Muscle layer of colon (tissue), 2 donors: ENCODE data around the gene CEP20.

Source experiments
- H3K27ac ChIP-seq: one replicate; pipeline ENCODE4 v1.7.0; 2013; ENCODE audit warnings: low read depth, mild to moderate bottlenecking, low read length, moderate library complexity
- H3K27me3 ChIP-seq, 2 donors: one replicate each; pipeline ENCODE4 v1.7.0; 2013; ENCODE audit warnings: low read length in 2 of 2, mild to moderate bottlenecking in 2 of 2; ENCODE audit not compliant: insufficient read depth in 2 of 2, control insufficient read depth in 1 of 2
- H3K36me3 ChIP-seq: one replicate; pipeline ENCODE4 v1.7.0; 2013; ENCODE audit warnings: mild to moderate bottlenecking, low read length; ENCODE audit not compliant: insufficient read depth
- H3K4me1 ChIP-seq: one replicate; pipeline ENCODE4 v1.7.0; 2013; ENCODE audit warnings: mild to moderate bottlenecking, low read length; ENCODE audit not compliant: insufficient read depth
- H3K4me3 ChIP-seq, 2 donors: one replicate each; pipeline ENCODE4 v1.7.0; 2013; ENCODE audit warnings: low read length in 2 of 2, low read depth in 1 of 2, mild to moderate bottlenecking in 1 of 2, moderate library complexity in 1 of 2
- H3K9ac ChIP-seq: one replicate; pipeline ENCODE4 v1.7.0; 2013; ENCODE audit warnings: low read length
- H3K9me3 ChIP-seq: one replicate; pipeline ENCODE4 v1.7.0; 2013; ENCODE audit warnings: mild to moderate bottlenecking, low read length
- donor health status: abdominal sarcoma.
- donor health status: Adenocarcinoma of cecum.

CEP20 gene

DNA sequence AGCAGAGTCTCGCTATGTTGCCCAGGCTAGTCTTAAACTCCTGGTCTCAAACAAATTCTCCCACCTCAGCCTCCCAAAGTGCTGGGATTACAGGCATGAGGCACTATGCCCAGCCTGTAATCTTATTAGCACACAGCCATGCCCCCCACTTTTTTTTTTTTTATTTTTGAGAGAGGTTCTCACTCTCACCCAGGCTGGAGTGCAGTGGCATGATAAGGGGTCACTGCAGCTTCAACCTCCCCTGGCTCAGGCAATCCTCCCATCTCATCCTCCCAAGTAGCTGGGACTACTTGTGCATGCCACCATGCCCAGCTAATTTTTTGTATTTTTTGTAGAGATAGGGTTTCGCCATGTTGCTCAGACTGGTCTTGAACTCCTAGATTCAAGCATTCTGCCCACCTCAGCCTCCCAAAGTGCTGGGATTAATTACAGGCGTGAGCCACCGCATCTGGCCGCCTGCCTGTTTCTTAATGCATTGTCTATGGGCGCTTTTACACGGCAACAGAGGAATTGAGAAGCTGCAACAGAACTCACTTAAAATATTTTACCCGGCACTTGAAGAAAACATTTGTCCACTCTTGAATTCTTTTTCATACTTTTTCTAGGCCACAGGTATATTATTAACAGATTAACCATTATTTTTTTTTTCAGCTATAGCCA is 8.8 kb upstream of the CEP20 start:
- Histone ChIP-seq H3K9ac (no peak overlapping the region), H3K4me1 (no peaks in the 10 kb centered on the region), H3K9me3 (no peaks in the 10 kb centered on the region), H3K4me3 (no peak overlapping the region), H3K36me3 (no peaks in the 10 kb centered on the region), H3K27ac (no peak overlapping the region), H3K27me3 (no peaks in the 10 kb centered on the region)

DNA sequence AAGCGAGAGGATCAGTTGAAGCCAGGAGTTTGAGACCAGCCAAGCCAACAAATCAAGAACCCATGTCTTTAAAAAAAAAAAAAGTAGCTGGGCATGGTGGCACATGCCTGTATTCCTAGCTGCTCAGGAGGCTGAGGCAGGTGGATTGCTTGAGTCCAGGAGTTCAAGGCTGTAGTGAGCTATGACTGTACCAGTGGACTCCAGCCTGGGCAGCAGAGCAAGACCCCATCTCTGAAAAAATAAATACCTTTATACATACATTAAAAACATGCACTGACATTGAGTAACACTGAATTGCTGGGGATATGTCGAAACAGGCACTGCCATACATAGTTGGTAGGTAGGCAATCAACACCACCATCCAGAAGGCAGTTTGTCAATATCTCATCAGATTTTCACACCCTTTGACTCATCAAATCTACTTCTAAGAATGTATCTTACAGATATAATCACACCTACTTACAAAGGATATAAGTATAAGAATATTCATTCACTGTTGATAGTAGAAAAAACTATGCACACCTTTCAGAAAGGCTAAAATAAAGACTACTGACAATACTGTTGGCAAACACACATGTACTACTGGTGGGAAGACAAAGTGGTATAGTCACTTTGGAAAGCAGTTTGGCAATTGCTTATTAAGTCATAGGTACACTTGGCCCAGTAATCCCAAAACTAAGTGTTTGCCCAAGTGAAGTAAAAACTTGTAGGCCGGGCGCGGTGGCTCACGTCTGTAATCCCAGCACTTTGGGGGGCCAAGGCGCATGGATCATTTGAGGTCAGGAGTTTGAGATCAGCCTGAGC is 6.4 kb upstream of the CEP20 start:
- H3K27me3 ChIP-seq: no peaks in the 10 kb centered on the region
- no peak overlapping the region for H3K9ac ChIP-seq
- H3K9me3 ChIP-seq: no peaks in the 10 kb centered on the region
- no peak overlapping the region for H3K27ac ChIP-seq
- H3K36me3 ChIP-seq: no peaks in the 10 kb centered on the region
- no peak overlapping the region for H3K4me3 ChIP-seq
- no peaks in the 10 kb centered on the region for H3K4me1 ChIP-seq

DNA sequence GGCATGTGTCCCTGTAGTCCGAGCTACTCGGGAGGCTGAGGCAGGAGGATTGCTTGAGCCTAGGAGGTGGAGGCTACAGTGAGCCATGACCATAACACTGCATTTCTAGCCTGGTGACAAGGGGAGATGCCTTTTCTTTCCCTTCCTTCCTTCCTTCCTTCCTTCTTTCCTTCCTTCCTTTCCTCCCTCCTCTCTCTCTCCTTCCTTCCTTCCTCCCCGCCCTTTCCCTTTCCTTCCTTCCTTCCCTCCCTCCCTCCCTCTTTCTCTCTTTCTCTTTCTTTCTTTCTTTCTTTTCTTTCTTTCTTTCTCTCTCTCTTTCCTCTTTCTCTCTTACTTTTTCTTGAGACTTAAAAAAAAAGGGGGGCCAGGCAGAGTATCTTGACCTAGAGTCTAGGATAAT is 3.1 kb upstream of the CEP20 start:
- Histone ChIP-seq H3K4me1 (peaks cover 16% of the 10 kb centered on the region), H3K9ac (no peak overlapping the region), H3K4me3 (no peak overlapping the region), H3K9me3 (no peaks in the 10 kb centered on the region), H3K27ac (no peak overlapping the region), H3K27me3 (no peaks in the 10 kb centered on the region), H3K36me3 (no peaks in the 10 kb centered on the region)

DNA sequence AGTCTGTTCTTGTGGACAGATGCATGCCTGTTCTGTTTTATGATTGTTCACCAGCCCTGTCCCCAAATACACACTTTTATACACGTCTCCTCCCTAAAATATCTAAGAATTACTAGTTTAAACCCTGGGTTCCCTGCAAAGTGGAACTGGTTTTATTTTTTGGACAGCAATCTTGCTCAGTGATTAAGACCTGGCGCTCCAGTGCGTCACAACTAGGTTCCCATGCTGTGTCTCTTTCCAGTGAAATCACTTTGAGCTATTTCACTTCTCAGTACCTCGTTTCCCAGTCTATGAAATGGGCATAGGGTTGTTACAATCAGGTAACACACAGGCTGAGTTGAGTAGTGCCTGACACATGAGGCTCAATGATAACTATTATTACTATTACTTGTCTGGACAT is 1.1 kb downstream of the CEP20 start:
- Histone ChIP-seq H3K27ac (peak overlapping the region; percentile 92), H3K9ac (peak overlapping the region; percentile 79), H3K27me3 (no peaks in the 10 kb centered on the region), H3K36me3 (no peaks in the 10 kb centered on the region), H3K4me3 (peak overlapping the region; percentile 83 to 90), H3K9me3 (no peaks in the 10 kb centered on the region), H3K4me1 (peaks cover 24% of the 10 kb centered on the region)

DNA sequence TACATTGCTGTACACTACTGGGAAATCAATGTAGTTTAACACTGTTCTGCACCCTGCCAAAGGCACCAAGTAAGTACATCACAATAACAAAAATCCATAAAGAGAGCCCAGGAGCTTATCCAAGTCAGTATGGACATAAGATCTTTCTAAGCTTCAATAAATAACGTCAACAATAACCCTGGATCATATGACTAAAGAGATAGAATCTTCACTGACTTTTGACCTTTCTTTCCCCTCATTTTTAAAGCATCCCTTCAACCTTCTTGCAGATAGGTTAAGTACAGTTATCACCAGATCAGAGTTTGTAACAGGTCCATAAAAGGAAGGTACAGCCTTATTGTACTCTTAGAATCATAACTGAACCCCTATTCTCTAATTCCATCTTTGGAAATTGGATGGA is 2.3 kb downstream of the CEP20 start:
- Histone ChIP-seq H3K27ac (no peak overlapping the region), H3K27me3 (no peaks in the 10 kb centered on the region), H3K9me3 (no peaks in the 10 kb centered on the region), H3K4me3 (no peak overlapping the region), H3K9ac (no peak overlapping the region), H3K4me1 (peaks cover 24% of the 10 kb centered on the region), H3K36me3 (no peaks in the 10 kb centered on the region)

DNA sequence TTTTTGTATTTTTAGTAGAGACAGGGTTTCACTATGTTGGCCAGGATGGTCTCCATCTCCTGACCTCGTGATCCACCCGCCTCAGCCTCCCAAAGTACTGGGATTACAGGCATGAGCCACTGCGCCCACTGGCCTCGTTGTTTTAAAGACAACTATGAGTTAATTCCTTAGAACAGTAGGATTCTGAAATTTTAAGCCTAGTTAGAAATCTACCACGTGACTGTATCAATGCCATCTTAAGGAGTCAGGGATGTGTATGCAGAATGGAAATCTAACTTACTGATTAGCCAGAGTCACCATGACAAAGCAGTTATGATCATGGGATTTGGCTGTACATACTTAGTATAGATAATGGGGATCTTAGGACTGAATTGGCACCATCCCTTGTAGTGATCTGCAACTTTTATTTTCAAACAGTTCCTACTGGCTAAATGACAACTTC is 2.8 kb downstream of the CEP20 start:
- H3K36me3 ChIP-seq: no peaks in the 10 kb centered on the region
- peaks cover 24% of the 10 kb centered on the region for H3K4me1 ChIP-seq

DNA sequence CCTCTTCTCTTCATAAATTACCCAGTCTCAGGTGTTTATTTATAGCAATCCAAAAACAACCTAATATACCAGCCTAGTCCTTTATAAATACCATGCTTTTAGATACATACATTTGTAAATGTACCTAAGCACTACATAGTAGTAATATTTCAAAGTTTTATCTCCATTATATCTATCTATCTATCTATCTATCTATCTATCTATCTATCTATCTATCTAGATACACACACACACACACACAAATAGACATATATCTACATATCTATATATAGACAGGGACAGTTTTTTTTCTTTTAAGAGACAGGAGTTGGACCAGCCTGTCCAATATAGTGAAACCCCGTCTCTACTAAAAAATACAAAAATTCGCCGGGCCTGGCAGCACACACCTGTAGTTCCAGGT is 5.8 kb downstream of the CEP20 start:
- Histone ChIP-seq H3K36me3 (peaks cover 5% of the 10 kb centered on the region), H3K4me1 (peaks cover 15% of the 10 kb centered on the region)

More for the DNA sequence above, 2.8 kb downstream of the CEP20 start:
- Histone ChIP-seq H3K27ac (no peak overlapping the region), H3K9me3 (no peaks in the 10 kb centered on the region), H3K9ac (no peak overlapping the region), H3K4me3 (no peak overlapping the region), H3K27me3 (no peaks in the 10 kb centered on the region)

DNA sequence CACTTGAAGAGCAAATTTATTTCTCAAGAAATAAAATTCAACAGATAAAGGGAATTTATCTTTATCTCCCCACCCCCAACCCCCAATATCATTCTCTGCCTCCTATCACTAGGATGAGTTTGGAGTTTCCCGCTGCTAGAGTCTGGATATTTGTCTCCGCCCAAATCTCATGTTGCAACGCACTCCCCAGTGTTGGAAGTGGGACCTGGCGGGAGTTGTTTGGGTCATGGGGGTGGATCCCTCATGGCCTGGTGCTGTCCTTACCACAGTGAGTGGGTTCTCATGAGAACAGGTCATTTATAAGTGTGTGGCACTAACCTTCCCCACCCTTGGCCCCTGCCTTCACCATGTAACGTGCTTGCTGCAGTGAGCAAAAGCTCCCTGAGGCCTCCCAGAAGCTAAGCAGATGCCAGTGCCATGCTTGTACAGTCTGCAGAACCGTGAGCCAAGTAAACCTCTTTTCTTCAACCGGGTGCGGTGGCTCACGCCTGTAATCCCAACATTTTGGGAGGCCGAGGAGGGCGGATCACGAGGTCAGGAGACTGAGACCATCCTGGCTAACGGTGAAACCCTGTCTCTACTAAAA is 6.5 kb downstream of the CEP20 start:
- no peaks in the 10 kb centered on the region for H3K9me3 ChIP-seq
- H3K4me1 ChIP-seq: peaks cover 8% of the 10 kb centered on the region
- H3K4me3 ChIP-seq: no peak overlapping the region
- no peaks in the 10 kb centered on the region for H3K27me3 ChIP-seq
- H3K36me3 ChIP-seq: peaks cover 9% of the 10 kb centered on the region
- H3K27ac ChIP-seq: no peak overlapping the region
- no peak overlapping the region for H3K9ac ChIP-seq

More for the DNA sequence above, 5.8 kb downstream of the CEP20 start:
- Histone ChIP-seq H3K9me3 (no peaks in the 10 kb centered on the region), H3K27ac (no peak overlapping the region), H3K4me3 (no peak overlapping the region), H3K27me3 (no peaks in the 10 kb centered on the region), H3K9ac (no peak overlapping the region)

DNA sequence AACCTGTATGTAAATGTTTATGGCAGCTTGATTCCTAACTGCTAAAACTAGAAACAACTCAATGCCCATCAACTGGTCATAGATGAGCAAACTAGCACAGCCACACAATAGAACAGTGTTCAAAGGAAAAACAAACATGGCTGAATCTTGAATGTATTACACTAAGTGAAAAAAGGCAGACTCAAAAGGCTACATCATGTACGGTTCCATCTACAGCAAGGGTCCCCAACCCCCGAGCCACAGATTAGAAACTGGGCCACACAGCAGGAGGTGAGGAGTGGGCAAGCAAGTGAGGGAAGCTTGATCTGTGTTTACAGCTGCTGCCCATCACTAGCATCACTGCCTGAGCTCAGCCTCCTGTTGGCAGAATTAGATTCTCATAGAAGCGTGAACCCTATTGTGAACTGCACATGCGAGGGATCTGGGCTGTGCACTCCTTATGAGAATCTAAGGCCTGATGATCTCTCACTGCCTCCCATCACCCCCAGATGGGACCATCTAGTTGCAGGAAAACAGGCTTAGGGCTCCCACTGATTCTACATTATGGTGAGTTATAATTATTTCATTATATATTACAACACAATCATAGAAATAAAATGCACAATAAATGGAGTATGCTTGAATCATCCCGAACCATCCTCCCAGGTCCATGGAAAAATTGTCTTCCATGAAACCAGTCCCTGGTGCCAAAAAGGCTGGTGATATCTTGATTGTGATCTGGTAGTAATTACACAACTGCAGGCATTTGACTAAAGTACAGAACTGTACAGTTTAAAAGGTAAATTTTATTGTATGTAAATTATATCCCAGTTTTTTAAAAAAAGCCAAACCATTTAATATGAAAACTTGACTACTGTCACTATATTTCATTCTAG is 7.7 kb downstream of the CEP20 start:
- peaks cover 9% of the 10 kb centered on the region for H3K36me3 ChIP-seq
- H3K27me3 ChIP-seq: no peaks in the 10 kb centered on the region
- H3K9me3 ChIP-seq: no peaks in the 10 kb centered on the region
- no peak overlapping the region for H3K27ac ChIP-seq
- no peak overlapping the region for H3K4me3 ChIP-seq
- no peak overlapping the region for H3K9ac ChIP-seq
- H3K4me1 ChIP-seq: peaks cover 3% of the 10 kb centered on the region

DNA sequence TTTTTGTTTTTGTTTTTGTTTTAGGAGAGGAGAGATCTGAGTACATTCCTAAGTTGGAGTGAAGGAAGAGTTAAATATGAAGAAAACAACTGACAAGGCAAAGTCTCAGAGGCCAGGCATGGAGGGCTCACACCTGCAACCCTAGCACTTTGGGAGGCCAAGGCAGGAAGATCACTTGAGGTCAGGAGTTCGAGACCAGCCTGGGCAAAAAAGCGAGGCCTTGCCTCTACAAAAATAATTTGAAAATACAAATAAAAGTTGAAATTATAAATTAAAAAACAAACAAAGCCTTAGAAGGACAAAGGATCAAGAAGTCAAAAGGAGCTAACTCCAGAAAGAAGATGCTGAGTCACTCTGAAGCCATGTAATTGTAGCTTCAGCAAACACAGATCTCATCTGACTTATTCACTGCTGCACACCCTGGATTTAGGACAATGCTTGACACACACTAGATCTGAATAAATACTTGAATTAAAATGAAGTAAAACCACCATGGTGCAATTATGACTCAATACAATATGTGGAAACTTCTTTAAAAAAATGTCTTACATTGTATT is 9.1 kb downstream of the CEP20 start:
- no peaks in the 10 kb centered on the region for H3K9me3 ChIP-seq
- no peak overlapping the region for H3K27ac ChIP-seq
- H3K4me1 ChIP-seq: peaks cover 4% of the 10 kb centered on the region

DNA sequence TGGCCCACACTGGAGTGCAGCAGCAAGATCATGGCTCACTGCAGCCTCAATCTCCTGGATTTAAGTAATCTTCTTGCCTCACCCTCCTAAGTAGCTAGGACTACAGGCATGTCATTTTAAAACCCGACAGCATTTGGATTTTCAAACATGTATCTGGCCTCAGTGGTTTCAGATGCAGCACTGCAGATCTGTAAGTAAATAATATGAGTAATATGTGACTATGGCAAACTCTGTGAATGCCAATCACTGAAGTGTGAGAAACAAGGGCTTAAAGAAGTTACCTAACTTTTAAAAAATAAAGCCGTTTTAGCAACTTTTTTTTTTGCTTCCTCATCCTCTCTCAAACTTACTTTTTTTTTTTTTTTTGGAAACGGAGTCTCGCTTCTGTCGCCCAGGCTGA is 11.9 kb downstream of the CEP20 start:
- no peak overlapping the region for H3K4me3 ChIP-seq
- H3K36me3 ChIP-seq: peaks cover 9% of the 10 kb centered on the region
- no peak overlapping the region for H3K27ac ChIP-seq

More for the DNA sequence above, 9.1 kb downstream of the CEP20 start:
- Histone ChIP-seq H3K9ac (no peak overlapping the region), H3K36me3 (peaks cover 9% of the 10 kb centered on the region), H3K4me3 (no peak overlapping the region), H3K27me3 (no peaks in the 10 kb centered on the region)

More for the DNA sequence above, 11.9 kb downstream of the CEP20 start:
- H3K4me1 ChIP-seq: peaks cover 15% of the 10 kb centered on the region
- H3K9me3 ChIP-seq: no peaks in the 10 kb centered on the region
- no peaks in the 10 kb centered on the region for H3K27me3 ChIP-seq
- no peak overlapping the region for H3K9ac ChIP-seq
